Measurements from ENCODE around the gene PPAN.

Gene PPAN

DNA sequence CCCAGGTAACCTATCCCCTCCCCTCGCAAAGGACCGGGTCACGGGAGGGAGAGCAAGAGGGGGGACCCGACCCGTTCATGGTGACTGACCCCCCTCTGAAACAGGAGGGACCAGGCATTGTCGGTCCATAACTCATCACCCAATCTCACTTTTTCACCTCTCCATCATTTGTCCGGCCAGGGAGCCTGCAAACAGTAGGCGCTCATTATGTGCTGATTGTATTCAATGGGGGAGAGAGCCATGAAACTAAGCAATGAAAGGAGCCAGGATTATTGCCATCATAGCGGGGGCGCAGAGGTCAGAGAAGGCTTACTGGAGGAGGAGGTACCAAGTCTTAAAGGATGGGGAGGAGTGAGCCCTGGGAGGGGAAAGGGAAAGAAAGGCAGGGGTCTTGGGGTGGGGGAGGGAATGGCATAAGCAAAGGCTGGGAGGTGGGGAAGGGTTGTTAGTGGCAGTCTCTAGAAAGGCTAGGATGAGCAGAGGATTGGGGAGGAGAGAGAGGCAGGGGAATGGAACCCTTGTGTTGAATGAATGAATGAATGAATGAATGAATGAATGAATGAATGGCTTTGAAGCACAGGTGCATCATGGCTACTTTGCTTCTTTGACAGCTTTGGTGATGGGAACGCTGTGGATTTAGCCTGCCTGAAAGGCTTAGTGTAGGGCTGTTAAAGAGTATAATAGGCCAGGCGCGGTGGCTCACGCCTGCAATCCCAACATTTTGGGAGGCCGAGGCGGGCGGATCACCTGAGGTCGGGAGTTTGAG is 18.7 kb upstream of the PPAN start:
- Mint-ChIP-seq H3K4me3 (peak overlapping the region; percentile 76), H3K27ac (peak overlapping the region; percentile 50), H3K4me1 (ENCODE audit: low read depth) (peaks cover 15% of the 10 kb centered on the region), H3K27me3 (no peaks in the 10 kb centered on the region), H3K36me3 (peaks cover 2% of the 10 kb centered on the region), H3K9me3 (ENCODE audit: low read depth) (no peaks in the 10 kb centered on the region)

DNA sequence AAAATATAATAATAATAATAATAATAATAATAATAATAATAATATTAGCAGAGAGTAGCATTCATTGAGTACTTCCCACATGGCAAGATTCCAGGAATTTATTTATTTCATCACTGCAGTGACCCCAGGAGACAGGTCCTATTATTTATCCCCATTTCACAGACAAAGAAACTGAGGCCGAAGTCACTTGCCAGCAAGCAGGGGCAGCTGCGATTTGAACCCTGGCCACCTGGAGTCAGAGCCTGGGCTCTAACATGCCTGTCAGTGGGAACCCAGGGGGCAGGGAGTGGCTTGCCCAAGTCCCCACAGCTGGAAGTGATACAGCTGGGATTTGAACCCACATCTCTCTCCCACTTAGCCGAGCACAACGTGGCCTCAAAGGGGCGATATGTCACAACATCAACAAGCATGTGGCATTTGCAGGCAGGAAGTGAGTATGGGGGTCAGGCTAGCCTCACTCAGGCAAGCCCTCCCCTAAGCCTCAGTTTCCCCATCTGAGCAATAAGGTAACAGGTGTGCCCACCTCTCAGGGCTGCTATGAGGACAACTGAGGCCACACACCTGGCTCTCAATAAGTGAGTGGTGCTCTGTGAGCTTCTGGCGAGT is 17.1 kb upstream of the PPAN start:
- H3K4me3 Mint-ChIP-seq, result no peak overlapping the region
- no peaks in the 10 kb centered on the region for H3K9me3 Mint-ChIP-seq (ENCODE audit: low read depth)
- H3K27ac Mint-ChIP-seq, result no peak overlapping the region
- H3K36me3 Mint-ChIP-seq, result peaks cover 7% of the 10 kb centered on the region
- peaks cover 19% of the 10 kb centered on the region for H3K4me1 Mint-ChIP-seq (ENCODE audit: low read depth)
- no peaks in the 10 kb centered on the region for H3K27me3 Mint-ChIP-seq

DNA sequence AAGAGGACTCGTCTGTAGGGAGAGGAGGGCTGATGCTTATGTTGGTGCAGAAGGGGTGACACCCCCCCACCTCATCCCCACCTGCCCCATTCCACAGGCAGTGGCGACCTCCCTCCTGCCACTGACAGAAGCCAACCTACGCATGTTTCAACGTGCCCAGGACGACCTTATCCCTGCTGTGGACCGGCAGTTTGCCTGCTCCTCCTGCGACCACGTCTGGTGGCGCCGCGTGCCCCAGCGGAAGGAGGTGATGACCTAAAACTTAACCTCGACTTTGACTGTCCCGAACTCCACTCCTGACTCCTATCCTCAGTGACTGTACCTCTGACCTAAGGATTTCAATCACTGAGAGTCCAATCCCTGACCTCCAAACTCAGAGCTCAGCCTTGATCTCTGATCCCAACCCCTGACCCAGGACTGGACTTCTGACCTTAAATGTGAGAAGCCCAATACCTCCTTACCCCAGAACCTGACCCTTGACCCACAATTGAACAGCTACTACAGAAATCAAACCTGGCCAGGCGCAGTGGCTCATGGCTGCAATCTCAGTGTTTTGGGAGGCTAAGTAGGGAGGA is 16.3 kb upstream of the PPAN start:
- Mint-ChIP-seq H3K36me3 (peaks cover 7% of the 10 kb centered on the region), H3K9me3 (ENCODE audit: low read depth) (no peaks in the 10 kb centered on the region), H3K27me3 (no peaks in the 10 kb centered on the region), H3K4me3 (no peak overlapping the region), H3K27ac (no peak overlapping the region), H3K4me1 (ENCODE audit: low read depth) (peaks cover 16% of the 10 kb centered on the region)

DNA sequence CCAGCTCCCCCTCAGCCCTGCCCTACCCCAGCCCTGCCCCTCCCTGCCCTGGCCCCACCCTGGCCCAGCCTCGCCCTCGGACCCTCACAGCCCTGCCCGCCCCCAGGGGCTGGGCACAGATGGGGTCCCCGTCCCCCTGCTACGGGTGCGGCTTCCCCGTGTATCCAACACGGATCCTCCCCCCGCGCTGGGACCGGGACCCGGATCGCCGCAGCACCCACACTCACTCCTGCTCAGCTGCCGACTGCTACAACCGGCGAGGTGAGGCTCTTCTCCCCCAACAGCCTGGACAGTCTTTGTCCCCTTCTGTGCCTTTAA is 14.8 kb upstream of the PPAN start:
- Mint-ChIP-seq H3K36me3 (peaks cover 7% of the 10 kb centered on the region), H3K9me3 (ENCODE audit: low read depth) (no peaks in the 10 kb centered on the region), H3K27ac (no peak overlapping the region), H3K4me3 (no peak overlapping the region), H3K4me1 (ENCODE audit: low read depth) (peaks cover 17% of the 10 kb centered on the region), H3K27me3 (no peaks in the 10 kb centered on the region)

DNA sequence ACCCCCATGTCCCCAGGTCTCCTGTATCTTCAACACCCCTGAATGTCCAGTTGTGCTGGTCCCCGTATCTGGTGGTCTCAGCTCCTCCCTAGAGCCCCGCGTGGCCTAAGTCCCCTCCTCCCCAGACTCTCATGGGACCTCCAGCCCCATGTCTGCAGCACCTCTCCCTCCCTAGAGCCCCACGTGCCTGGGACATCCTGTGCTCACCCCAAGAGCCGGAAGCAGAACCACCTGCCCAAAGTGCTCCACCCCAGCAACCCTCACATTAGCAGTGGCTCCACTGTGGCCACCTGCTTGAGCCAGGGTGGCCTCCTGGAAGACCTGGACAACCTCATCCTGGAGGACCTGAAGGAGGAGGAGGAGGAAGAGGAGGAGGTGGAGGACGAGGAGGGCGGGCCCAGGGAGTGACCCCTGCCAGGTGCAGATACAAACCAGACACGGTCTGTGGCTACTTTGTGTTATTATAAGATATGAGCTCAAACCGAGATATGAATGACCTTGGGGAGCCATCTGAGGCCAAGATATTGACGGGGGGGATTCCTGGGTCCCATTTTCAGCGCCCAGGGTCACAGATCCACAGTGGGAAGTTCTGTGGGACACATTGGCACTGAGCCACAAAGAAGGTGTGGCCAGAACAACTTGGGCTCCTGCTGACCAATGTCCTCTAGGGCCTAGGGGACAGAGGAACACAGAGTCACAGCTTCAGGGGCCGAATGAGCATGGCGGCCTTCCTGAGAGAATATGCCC is 14.1 kb upstream of the PPAN start:
- Mint-ChIP-seq H3K27ac (no peak overlapping the region), H3K4me3 (no peak overlapping the region), H3K27me3 (no peaks in the 10 kb centered on the region)

DNA sequence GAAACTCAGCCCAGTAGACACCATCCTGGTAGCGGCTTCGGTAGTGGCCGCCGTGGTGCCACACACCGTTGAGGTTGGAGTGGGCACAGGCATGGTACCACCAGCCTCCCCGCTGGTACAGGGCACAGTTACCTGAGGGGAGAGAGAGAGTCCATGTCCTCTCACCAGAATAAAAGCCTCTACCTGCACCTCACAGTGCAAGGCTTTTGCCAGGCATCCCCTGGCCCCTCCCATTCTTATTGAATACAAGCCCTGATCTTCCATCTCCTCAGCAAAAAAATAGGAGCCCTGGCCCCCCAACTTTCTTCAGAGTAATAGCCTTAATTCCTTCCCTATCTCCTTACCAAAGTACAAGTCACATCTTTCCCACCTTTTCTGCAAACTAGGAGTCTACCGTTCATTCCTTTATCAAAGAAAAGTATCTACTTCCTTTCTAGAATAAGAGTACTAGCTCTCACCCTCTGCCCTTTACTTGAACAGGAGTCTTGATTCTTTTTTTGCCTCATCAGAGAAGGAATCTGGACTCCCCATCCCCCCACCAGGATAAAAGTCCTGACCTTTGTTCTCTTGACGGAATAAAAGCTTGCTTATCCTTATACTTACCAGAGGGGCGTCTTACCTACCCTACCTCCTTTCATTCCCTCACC is 13.4 kb upstream of the PPAN start:
- Mint-ChIP-seq H3K36me3 (peaks cover 7% of the 10 kb centered on the region), H3K27ac (peak overlapping the region; percentile 55), H3K27me3 (no peaks in the 10 kb centered on the region), H3K4me3 (no peak overlapping the region), H3K4me1 (ENCODE audit: low read depth) (peaks cover 11% of the 10 kb centered on the region), H3K9me3 (ENCODE audit: low read depth) (no peaks in the 10 kb centered on the region)

More for the DNA sequence above, 14.1 kb upstream of the PPAN start:
- Mint-ChIP-seq H3K36me3 (peaks cover 7% of the 10 kb centered on the region), H3K4me1 (ENCODE audit: low read depth) (peaks cover 16% of the 10 kb centered on the region), H3K9me3 (ENCODE audit: low read depth) (no peaks in the 10 kb centered on the region)

DNA sequence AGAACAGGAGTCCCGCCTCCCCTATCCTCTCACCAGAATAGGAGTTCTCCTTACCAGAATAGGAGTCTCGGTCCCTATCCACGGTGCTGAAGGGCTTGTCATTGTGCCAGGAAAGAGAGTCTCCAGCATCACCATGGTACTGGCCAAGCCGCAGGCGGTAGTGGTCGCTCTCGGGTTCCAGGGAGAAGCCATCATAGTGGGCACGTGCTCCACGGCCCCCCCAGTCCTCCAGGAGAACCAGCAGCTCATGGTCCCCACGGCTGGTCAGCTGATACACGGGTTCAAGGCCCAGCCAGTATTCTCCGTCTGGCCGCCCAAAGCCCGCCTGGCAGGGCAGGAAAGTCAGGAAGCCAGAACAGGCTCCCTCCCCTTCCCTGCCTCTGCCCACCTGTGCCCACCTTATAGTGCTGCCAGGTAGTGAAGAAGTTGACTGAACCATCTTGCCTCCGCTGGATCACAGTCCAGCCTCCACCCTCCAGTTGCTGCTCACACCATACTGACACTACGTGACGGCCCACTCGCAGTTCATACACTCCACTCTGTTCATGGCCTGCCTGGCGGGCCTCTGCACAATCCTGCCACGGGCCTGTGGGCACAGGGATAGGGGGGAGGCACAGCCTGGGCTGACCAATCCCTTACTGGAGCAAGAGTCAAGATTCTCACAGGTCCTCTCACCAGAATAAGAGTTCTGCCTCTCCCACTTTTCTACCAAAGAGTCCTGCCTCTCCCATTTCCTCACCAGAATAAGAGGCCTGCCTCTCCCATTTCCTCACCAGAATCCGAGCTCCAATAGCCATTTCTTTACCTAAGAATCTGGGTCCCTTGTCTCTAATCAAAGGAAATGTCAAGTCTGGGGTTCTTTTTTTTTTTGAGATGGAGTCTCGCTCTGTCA is 12.6 kb upstream of the PPAN start:
- Mint-ChIP-seq H3K27me3 (no peaks in the 10 kb centered on the region), H3K4me1 (ENCODE audit: low read depth) (peaks cover 16% of the 10 kb centered on the region), H3K36me3 (peaks cover 7% of the 10 kb centered on the region), H3K9me3 (ENCODE audit: low read depth) (no peaks in the 10 kb centered on the region), H3K27ac (no peak overlapping the region), H3K4me3 (no peak overlapping the region)

DNA sequence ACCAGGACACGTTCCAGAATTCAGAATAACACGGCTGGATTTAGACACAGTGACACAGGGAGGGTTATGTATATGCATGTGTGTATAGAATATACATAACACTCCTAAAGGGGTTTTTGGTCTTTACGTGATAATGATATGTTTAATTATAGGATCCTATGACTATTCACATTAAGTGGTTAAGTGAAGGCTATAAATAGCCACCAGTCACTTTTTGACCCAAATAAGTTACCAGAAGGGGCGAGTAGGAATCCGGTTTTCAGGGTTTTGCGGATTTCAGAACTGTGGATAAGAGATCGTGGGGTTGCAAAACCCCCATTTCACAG is 10.6 kb upstream of the PPAN start:
- Mint-ChIP-seq H3K9me3 (ENCODE audit: low read depth) (no peaks in the 10 kb centered on the region), H3K4me3 (peak overlapping the region; percentile 36), H3K4me1 (ENCODE audit: low read depth) (peaks cover 27% of the 10 kb centered on the region), H3K27ac (no peak overlapping the region), H3K36me3 (peaks cover 5% of the 10 kb centered on the region), H3K27me3 (no peaks in the 10 kb centered on the region)

DNA sequence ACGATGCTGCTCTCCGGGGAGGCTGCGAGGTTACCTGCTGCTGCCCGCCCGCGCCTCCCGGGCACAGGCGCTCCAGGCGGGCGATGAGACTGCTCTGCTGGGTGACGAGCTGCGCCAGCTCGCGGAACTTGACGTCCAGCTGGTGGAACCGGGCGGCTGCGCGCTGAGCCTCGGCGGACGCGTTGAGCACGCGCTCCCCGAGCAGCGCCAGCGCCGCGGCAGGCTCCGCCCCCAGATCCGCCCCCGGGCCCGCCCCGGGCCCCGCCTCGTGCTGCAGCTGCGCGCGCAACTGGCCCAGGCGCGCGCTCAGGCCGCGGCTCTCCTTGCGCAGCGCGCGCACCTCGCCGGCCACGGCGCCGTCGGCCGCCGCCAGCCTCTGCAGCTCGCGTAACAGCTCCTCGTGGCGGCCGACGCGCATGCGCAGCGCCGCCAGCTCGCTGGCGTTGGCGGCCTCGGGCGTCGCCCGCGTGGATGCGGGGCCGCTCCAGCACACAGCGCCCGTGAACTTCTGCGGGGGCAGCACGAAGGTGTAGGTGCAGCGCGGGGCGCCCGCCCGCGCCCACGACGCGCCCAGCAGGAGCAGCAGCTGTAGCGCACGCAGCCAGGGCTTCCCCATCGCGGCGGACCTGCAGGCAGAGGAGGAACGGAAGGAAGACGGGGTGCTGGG is 10.1 kb upstream of the PPAN start:
- no peaks in the 10 kb centered on the region for H3K9me3 Mint-ChIP-seq (ENCODE audit: low read depth)
- peak overlapping the region; percentile 44 for H3K4me3 Mint-ChIP-seq
- peaks cover 28% of the 10 kb centered on the region for H3K4me1 Mint-ChIP-seq (ENCODE audit: low read depth)
- H3K36me3 Mint-ChIP-seq, result peaks cover 5% of the 10 kb centered on the region
- H3K27ac Mint-ChIP-seq, result no peak overlapping the region
- no peaks in the 10 kb centered on the region for H3K27me3 Mint-ChIP-seq

DNA sequence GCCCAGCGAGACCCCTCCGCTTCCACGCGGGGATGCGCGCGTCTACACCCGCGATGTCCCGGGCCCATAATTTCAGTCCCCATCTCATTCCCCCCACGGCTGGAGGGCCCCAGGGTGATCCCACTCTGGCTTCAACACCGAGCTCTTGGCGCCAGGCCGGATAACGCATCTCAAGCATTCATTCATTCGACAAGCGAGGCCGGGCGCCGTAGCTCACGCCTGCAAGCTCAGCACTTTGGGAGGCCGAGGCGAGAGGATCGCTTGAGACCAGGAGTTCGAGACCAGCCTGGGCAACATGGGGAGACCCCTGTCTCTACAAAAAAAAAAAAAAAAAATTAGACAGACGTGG is 9.6 kb upstream of the PPAN start:
- Mint-ChIP-seq H3K4me3 (peak overlapping the region; percentile 44), H3K36me3 (peaks cover 5% of the 10 kb centered on the region), H3K27ac (peak overlapping the region; percentile 58), H3K27me3 (no peaks in the 10 kb centered on the region), H3K4me1 (ENCODE audit: low read depth) (peaks cover 31% of the 10 kb centered on the region), H3K9me3 (ENCODE audit: low read depth) (no peaks in the 10 kb centered on the region)

DNA sequence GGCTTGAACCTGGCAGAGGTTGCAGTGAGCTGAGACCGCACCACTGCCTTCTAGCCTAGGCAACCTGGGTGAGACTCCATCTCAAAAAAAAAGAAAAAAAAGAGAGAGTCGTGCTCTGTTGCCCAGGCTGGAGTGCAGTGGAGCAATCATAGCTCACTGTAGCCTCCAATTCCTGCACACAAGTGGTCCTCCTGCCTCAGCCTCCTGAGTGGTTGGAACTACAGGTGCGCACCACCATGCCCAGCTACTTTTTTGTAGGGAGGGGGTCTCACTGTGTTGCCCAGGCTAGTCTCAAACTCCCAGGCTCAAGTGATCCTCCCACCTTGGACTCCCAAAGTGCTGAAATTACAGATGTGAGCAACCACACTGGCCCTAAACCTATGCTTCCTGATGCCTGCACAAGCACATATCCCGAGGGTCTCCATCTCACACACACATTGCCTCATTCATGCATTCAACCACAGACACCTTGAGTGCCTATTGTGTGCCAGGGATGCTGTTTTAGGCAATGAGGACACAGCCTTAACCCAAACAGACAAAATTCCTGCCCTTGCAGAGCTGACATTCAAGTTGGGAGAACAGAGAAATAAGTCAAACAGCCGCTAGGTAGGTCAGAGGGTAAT is 5.9 kb upstream of the PPAN start:
- H3K27ac Mint-ChIP-seq, result peak overlapping the region; percentile 88
- H3K9me3 Mint-ChIP-seq (ENCODE audit: low read depth), result no peaks in the 10 kb centered on the region
- no peaks in the 10 kb centered on the region for H3K27me3 Mint-ChIP-seq
- peak overlapping the region; percentile 59 for H3K4me3 Mint-ChIP-seq
- H3K4me1 Mint-ChIP-seq (ENCODE audit: low read depth), result peaks cover 53% of the 10 kb centered on the region
- H3K36me3 Mint-ChIP-seq, result no peaks in the 10 kb centered on the region

DNA sequence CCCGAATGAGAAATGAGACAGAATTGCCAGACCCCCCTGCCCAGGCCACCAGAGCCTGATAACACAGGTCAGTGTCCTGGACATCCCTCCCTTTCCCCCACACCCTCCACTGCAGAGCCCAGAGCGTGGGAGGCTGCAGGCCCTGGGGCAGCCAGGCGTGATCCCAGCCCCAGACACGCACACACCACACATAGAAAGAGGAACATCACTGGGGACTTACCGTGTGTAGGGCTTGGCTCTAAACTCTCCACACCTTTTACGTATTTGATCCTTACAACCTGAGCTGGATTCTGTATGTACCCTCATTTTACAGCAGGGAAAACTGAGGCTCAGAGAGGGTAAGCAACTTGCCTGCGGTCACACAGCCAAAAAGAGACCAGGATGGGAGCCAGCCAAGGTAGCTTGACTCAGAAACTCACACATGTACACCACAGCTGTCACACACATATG is 3.4 kb upstream of the PPAN start:
- Mint-ChIP-seq H3K27me3 (no peaks in the 10 kb centered on the region), H3K4me1 (ENCODE audit: low read depth) (peaks cover 60% of the 10 kb centered on the region), H3K27ac (peak overlapping the region; percentile 97), H3K9me3 (ENCODE audit: low read depth) (no peaks in the 10 kb centered on the region), H3K36me3 (peaks cover 5% of the 10 kb centered on the region), H3K4me3 (peak overlapping the region; percentile 64)

DNA sequence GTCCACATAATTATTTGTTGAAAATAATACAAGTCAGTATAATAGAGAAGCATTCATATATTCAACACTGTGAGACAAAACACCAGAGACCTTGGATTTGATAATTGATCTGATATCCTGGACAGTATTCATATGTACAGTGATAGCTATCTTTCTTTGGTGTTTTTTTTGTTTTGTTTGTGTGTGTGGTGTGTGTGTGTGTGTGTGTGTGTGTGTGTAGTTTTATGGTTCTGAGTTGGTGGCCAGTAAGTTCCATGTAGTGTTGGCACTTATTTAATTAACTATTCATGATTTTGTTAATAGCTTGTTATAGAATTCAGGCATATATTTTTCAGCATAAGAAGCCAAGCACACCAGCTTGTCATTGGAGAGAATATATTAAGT is 2.0 kb upstream of the PPAN start:
- Mint-ChIP-seq H3K27me3 (no peaks in the 10 kb centered on the region), H3K36me3 (peaks cover 5% of the 10 kb centered on the region), H3K4me1 (ENCODE audit: low read depth) (peaks cover 49% of the 10 kb centered on the region), H3K4me3 (peak overlapping the region; percentile 51), H3K9me3 (ENCODE audit: low read depth) (no peaks in the 10 kb centered on the region), H3K27ac (peak overlapping the region; percentile 100)
